NT2/D1 (cell line): ENCODE measurements around the gene DNMT3B.

ENCODE experiments used
- YY1 ChIP-seq: IDR thresholded peaks from 2 replicates; pipeline ENCODE4 v1.6.1; 2011; ENCODE audit not compliant: insufficient read length, insufficient read depth
- ZNF274 ChIP-seq: IDR thresholded peaks from 2 replicates; pipeline ENCODE4 v1.6.1; 2011; ENCODE audit warnings: mild to moderate bottlenecking, low read depth, low read length

DNA sequence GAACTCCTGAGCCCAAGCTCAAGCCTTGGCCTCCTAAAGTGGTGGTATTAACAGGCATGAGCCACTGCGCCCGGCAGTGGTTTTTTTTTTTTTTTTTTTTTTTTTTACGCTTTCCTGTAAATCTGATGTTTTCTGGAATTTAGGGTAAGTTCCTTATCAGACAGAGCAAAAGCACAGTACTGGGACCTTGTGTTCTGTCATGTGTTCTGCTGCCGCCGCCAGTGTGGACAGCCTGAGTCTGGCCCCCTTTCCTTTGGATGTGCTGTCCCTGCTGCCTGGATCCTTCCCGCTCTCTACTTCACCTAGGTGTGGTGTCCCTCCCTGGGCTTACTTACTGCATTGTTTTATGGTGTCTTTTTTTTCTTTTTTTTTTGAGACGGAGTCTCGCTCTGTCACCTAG lies 11.7 kb downstream of the DNMT3B start:
- no peak for TF ChIP-seq ZNF274
- TF ChIP-seq YY1, result no peak
